Hepatic stellate cell (primary cell): ENCODE results near the gene GRAPL.
"Not testable (repeated sequence)": the region's sequence is repeated elsewhere in the genome, so short reads cannot be mapped to it uniquely, and the experiment has no call there.

ENCODE experiments used
- DNase-seq: peaks from one replicate; pipeline ENCODE4 v3.0.0; 2011; ENCODE audit warnings: low spot score

GRAPL gene

GRCh38 chr17:19188870-19189708 is 61.7 kb downstream of the GRAPL start:
- DNase-seq = not testable (repeated sequence)

DNA sequence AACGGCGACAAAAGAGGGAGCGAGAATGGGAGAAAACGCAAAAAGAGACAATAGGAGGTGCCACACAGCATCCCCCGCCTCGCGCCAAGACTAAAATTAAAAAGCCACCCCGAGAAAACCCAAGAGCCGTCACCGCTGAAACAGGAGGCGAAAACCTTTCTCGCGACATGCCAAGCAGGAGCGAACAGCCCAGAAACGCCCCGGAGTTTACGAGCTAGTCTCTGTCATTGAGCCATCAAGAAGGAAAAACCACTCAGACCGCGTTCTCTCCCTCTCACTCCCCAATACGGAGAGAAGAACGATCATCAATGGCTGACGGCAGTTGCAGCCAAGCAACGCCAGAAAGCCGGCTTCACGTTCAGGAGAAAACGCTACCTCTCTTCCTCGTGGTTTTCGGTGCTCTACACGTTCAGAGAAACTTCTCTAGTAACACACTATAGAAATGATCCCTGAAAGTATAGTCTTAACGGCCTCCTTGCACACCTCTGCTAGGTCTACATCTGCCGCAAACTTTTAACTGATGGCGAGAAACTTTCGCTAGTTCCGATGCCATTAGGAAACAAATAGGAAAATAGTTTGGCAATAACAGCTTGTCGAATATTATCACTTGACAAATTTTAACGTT is 62.5 kb downstream of the GRAPL start:
- not testable (repeated sequence) for DNase-seq

GRCh38 chr17:19196382-19197204 is 69.2 kb downstream of the GRAPL start:
- DNase-seq = not testable (repeated sequence)

DNA sequence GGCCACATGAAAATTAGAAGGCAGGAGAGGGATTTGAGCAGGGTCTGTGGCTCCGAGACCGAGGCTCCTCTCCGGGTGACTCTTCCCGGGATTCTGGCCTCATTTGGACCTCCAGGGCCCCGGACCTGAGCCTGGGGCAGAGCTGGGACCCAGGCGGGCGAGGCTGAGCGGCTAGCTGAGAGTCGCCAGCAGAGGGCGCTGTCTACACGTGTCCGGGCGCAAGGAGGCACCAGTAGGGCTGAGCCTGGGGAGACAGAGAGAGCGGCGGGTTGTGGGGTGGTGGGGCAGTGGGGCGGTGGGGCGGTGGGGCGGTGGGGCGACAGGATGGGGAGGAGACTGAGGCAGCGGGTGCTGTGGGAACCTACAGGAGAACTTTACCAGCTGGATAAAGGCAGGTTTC is 75.1 kb downstream of the GRAPL start:
- not testable (repeated sequence) for DNase-seq

GRCh38 chr17:19203429-19203828 is 76.0 kb downstream of the GRAPL start:
- DNase-seq = not testable (repeated sequence)
